H9 (cell line): ENCODE measurements around the gene ROR1. TPM values are rescaled to one million over a fixed set of nuclear protein-coding genes. Genes with fewer than 3 reads are reported as not detected.

ENCODE experiments used
- DNase-seq: peaks from one replicate; pipeline ENCODE4 v3.0.0-alpha.2; 2017
- H2AFZ ChIP-seq: one replicate; pipeline ENCODE4 v1.6.1; 2013; ENCODE audit warnings: mild to moderate bottlenecking, low read length, control low read depth, moderate library complexity
- H2AK5ac ChIP-seq: 2 replicates; pipeline ENCODE4 v1.6.1; 2013; ENCODE audit warnings: low read length, control low read depth, mixed read lengths; ENCODE audit not compliant: insufficient read length
- H2BK120ac ChIP-seq: one replicate; pipeline ENCODE4 v1.6.1; 2013; ENCODE audit warnings: low read depth, mild to moderate bottlenecking, low read length, control low read depth, inconsistent platforms; ENCODE audit not compliant: poor library complexity, severe bottlenecking
- H2BK12ac ChIP-seq: 2 replicates; pipeline ENCODE4 v1.6.1; 2013; ENCODE audit warnings: low read length, control low read depth, mixed read lengths, low read depth; ENCODE audit not compliant: insufficient read length
- H2BK15ac ChIP-seq: 2 replicates; pipeline ENCODE4 v1.6.1; 2013; ENCODE audit warnings: low read depth, low read length, control low read depth
- H2BK20ac ChIP-seq: one replicate; pipeline ENCODE4 v1.6.1; 2013; ENCODE audit warnings: low read depth, mild to moderate bottlenecking, low read length, control low read depth, inconsistent platforms; ENCODE audit not compliant: poor library complexity, severe bottlenecking
- H2BK5ac ChIP-seq: 2 replicates; pipeline ENCODE4 v1.6.1; 2013; ENCODE audit warnings: low read length, control low read depth, mixed read lengths; ENCODE audit not compliant: insufficient read length
- H3K14ac ChIP-seq: 2 replicates; pipeline ENCODE4 v1.6.1; 2013; ENCODE audit warnings: low read length, control low read depth; ENCODE audit not compliant: insufficient read depth
- H3K18ac ChIP-seq: 2 replicates; pipeline ENCODE4 v1.6.1; 2013; ENCODE audit warnings: low read depth, mild to moderate bottlenecking, mixed read lengths, low read length, control low read depth; ENCODE audit not compliant: insufficient read length
- H3K23ac ChIP-seq: 2 replicates; pipeline ENCODE4 v1.6.1; 2013; ENCODE audit warnings: low read length, control low read depth, mixed read lengths, low read depth; ENCODE audit not compliant: insufficient read length
- H3K23me2 ChIP-seq: 2 replicates; pipeline ENCODE4 v1.6.1; 2013; ENCODE audit warnings: low read depth, mild to moderate bottlenecking, mixed read lengths, low read length, control low read depth; ENCODE audit not compliant: insufficient read length, poor library complexity, severe bottlenecking
- H3K27ac ChIP-seq: 2 replicates; pipeline ENCODE4 v1.5.1; 2013; ENCODE audit warnings: low read length, control low read depth, mixed read lengths, low read depth; ENCODE audit not compliant: insufficient read length
- H3K27me3 ChIP-seq: 2 replicates; pipeline ENCODE4 v1.6.1; 2013; ENCODE audit warnings: low read length, control low read depth, inconsistent platforms; ENCODE audit not compliant: insufficient read depth
- H3K4ac ChIP-seq: 2 replicates; pipeline ENCODE4 v1.6.1; 2013; ENCODE audit warnings: low read depth, mild to moderate bottlenecking, control low read depth, inconsistent platforms, low read length, moderate library complexity
- H3K4me1 ChIP-seq: 2 replicates; pipeline ENCODE4 v1.6.1; 2013; ENCODE audit warnings: low read length, control low read depth, inconsistent platforms; ENCODE audit not compliant: insufficient read depth
- H3K4me2 ChIP-seq: 2 replicates; pipeline ENCODE4 v1.6.1; 2013; ENCODE audit warnings: low read length, control low read depth, mixed read lengths; ENCODE audit not compliant: insufficient read length, insufficient read depth
- H3K56ac ChIP-seq: 2 replicates; pipeline ENCODE4 v1.6.1; 2013; ENCODE audit warnings: low read depth, mild to moderate bottlenecking, mixed read lengths, low read length, control low read depth; ENCODE audit not compliant: insufficient read length
- H3K79me1 ChIP-seq: 2 replicates; pipeline ENCODE4 v1.6.1; 2013; ENCODE audit warnings: low read depth, mild to moderate bottlenecking, moderate library complexity, low read length, control low read depth, inconsistent platforms; ENCODE audit not compliant: insufficient read depth, poor library complexity, severe bottlenecking
- H3K79me2 ChIP-seq: 2 replicates; pipeline ENCODE4 v1.6.1; 2013; ENCODE audit warnings: low read length, control low read depth, inconsistent platforms; ENCODE audit not compliant: insufficient read depth
- H3K9ac ChIP-seq: 2 replicates; pipeline ENCODE4 v1.6.1; 2013; ENCODE audit warnings: low read length, control low read depth, mixed read lengths; ENCODE audit not compliant: insufficient read length; ENCODE audit errors: extremely low read depth
- H3K9me3 ChIP-seq: one replicate; pipeline ENCODE4 v1.6.1; 2013; ENCODE audit warnings: low read depth, low read length, inconsistent platforms; ENCODE audit not compliant: control insufficient read depth
- H3T11ph ChIP-seq: one replicate; pipeline ENCODE4 v1.6.1; 2013; ENCODE audit warnings: mild to moderate bottlenecking, low read length, control low read depth, inconsistent platforms
- H4K20me1 ChIP-seq: one replicate; pipeline ENCODE4 v1.6.1; 2013; ENCODE audit not compliant: control insufficient read depth, insufficient read length, insufficient read depth
- H4K5ac ChIP-seq: 2 replicates; pipeline ENCODE4 v1.6.1; 2013; ENCODE audit warnings: low read depth, mild to moderate bottlenecking, mixed read lengths, low read length, control low read depth; ENCODE audit not compliant: insufficient read length
- H4K8ac ChIP-seq: replicated peaks from 2 replicates; pipeline ENCODE4 v1.6.1; 2013; ENCODE audit warnings: low read length, control low read depth, mixed read lengths, low read depth; ENCODE audit not compliant: insufficient read length
- H4K91ac ChIP-seq: 2 replicates; pipeline ENCODE4 v1.6.1; 2013; ENCODE audit warnings: low read depth, mild to moderate bottlenecking, moderate library complexity, mixed read lengths, low read length, control low read depth; ENCODE audit not compliant: insufficient read length
- H3K27ac Mint-ChIP-seq, 3 experiments: 2 replicates in 2 of 3; 3 replicates in 1 of 3; pipeline ENCODE4 v1.8.0; 2020 to 2021; ENCODE audit warnings: mixed read lengths in 3 of 3, mild to moderate bottlenecking in 1 of 3, moderate library complexity in 1 of 3
- H3K27me3 Mint-ChIP-seq: 2 replicates; pipeline ENCODE4 v1.8.0; 2021; ENCODE audit warnings: low read depth, mild to moderate bottlenecking, moderate library complexity, mixed read lengths
- H3K36me3 Mint-ChIP-seq, 3 experiments: 2 replicates in 2 of 3; 3 replicates in 1 of 3; pipeline ENCODE4 v1.8.0; 2020 to 2021; ENCODE audit warnings: low read depth in 3 of 3, mixed read lengths in 3 of 3; ENCODE audit not compliant: insufficient read depth in 1 of 3
- H3K4me1 Mint-ChIP-seq, 2 experiments: 2 replicates each; pipeline ENCODE4 v1.8.0; 2020; ENCODE audit warnings: mixed read lengths in 2 of 2
- H3K4me3 Mint-ChIP-seq, 2 experiments: 2 replicates in 1 of 2; 3 replicates in 1 of 2; pipeline ENCODE4 v1.8.0; 2020 to 2021; ENCODE audit warnings: mild to moderate bottlenecking in 2 of 2, mixed read lengths in 2 of 2, moderate library complexity in 1 of 2
- H3K9me3 Mint-ChIP-seq, 2 experiments: 2 replicates in 1 of 2; 3 replicates in 1 of 2; pipeline ENCODE4 v1.8.0; 2020; ENCODE audit warnings: mild to moderate bottlenecking in 2 of 2, mixed read lengths in 2 of 2, moderate library complexity in 1 of 2
- CTCF ChIP-seq: fragments of 200-600 bp; sonication (generic); conservative IDR thresholded peaks from 3 replicates; pipeline ENCODE4 v1.8.0; 2021; ENCODE audit warnings: antibody characterized with exemption, mild to moderate bottlenecking
- WGBS: extraction: QIAGEN DNeasy Blood & Tissue Kit; methylation state at CpG from one replicate; pipeline ENCODE4 v1.1.7; 2013; ENCODE audit warnings: missing lambda C conversion rate, low lambda C conversion rate, mixed read lengths; ENCODE audit not compliant: insufficient read length; ENCODE audit errors: extremely low coverage; 5-methylcytosine and 5-hydroxymethylcytosine counted together
- total RNA-seq: library from RNA; stranded (reverse); gene quantifications from 2 replicates; pipeline ENCODE4 v1.2.1, GENCODE V29; 2021

ROR1 gene
- total RNA-seq, 1 experiment from 2014 or later = 75.9 TPM

DNA sequence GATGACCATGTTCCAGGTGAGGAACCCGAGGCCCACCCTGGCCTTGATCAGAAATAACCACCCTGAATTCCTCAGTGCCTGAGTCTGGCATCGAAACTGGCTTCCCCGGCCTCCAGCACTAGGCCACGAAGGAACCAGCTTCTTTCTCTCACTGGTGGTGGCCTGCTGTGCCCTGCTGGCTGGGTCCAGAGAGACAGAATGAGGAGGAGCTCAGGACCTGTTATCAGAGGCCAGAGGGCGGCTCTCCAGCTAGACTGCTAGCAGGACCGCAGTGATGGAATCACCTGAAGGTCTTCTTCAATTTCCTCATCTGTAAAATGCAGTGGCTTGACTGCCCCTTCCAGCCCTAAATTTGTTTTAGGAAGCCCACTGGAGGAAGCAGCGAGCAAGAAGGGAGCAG lies 20.5 kb downstream of the ROR1 start:
- H2BK5ac ChIP-seq = no peak overlapping the region
- Mint-ChIP-seq H3K4me1 (peaks cover 95 to 100% of the 10 kb centered on the region in 2 experiments), H3K36me3 (peaks cover 2 to 24% (median 4%) of the 10 kb centered on the region in 3 experiments; a peak in 5 of 7 replicates), H3K4me3 (no peak overlapping the region; a peak in 2 of 5 replicates), H3K27ac (peak overlapping the region; percentile 74 to 95 (median 77); a peak in 6 of 7 replicates), H3K9me3 (no peaks in the 10 kb centered on the region), H3K27me3 (no peaks in the 10 kb centered on the region)
- no peak overlapping the region for H2BK20ac ChIP-seq
- H4K5ac ChIP-seq = no peak overlapping the region
- no peak for TF ChIP-seq CTCF
- no peak overlapping the region for H2AK5ac ChIP-seq
- H3K9me3 ChIP-seq = no peaks in the 10 kb centered on the region
- H3K79me2 ChIP-seq = peaks cover 34% of the 10 kb centered on the region; the same call in 1 of the 2 replicates
- no peaks in the 10 kb centered on the region for H3K79me1 ChIP-seq
- H3T11ph ChIP-seq = no peak overlapping the region
- no peak overlapping the region for H3K23ac ChIP-seq
- H3K18ac ChIP-seq = no peak overlapping the region
- H2AFZ ChIP-seq = no peak overlapping the region
- no peak overlapping the region for H4K8ac ChIP-seq
- H4K20me1 ChIP-seq = no peaks in the 10 kb centered on the region
- H3K4me2 ChIP-seq = no peak overlapping the region
- H2BK12ac ChIP-seq = no peak overlapping the region
- no peak overlapping the region for H3K4ac ChIP-seq
- no peak overlapping the region for H2BK120ac ChIP-seq
- H4K91ac ChIP-seq = no peak overlapping the region
- H3K27ac ChIP-seq = peak overlapping the region; percentile 23
- WGBS = no CpG with 5 or more reads among the region's 7 CpGs
- H3K4me1 ChIP-seq = peaks cover 51% of the 10 kb centered on the region
- H3K23me2 ChIP-seq = no peaks in the 10 kb centered on the region
- H3K27me3 ChIP-seq = no peaks in the 10 kb centered on the region
- no peak for DNase-seq
- no peak overlapping the region for H2BK15ac ChIP-seq
- H3K56ac ChIP-seq = no peak overlapping the region
- H3K9ac ChIP-seq = no peak overlapping the region
- peak overlapping the region; percentile 67; the same call in 1 of the 2 replicates for H3K14ac ChIP-seq
